AG10803 (cell line): ENCODE data around the gene MTA1.

ENCODE experiments used
- DNase-seq: peaks from one replicate; pipeline ENCODE4 v3.0.0; 2010; ENCODE audit warnings: low read depth
- H3K4me3 ChIP-seq: 2 replicates; pipeline ENCODE4 v1.5.1; 2011; ENCODE audit warnings: mild to moderate bottlenecking, low read length, control low read depth
- TF ChIP-seq, protein P1 (sequence below): conservative IDR thresholded peaks from 2 replicates; pipeline ENCODE4 v1.5.1; 2011; ENCODE audit warnings: mild to moderate bottlenecking, low read length, control low read depth, inconsistent platforms

The MTA1 gene

DNA sequence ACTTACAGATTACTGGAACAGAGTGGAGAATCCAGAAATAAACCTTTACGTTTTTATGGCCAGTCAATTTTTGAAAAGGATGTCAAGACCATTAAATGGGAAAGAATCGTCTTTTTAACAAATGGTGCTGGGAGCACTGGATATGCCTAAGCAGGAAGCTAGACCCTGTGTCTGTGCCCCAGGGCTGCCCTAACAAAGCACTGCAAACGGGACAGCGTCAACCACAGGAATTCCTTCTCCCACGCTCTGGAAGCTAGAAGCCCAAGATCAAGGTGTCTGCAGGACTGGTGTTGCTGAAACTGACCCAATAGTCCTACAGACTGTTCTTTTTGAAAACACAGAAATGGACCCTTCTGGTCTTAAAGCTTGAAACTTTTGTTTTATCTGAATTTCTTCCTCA is 97.5 kb downstream of the MTA1 start:
- TF ChIP-seq, protein P1, sequence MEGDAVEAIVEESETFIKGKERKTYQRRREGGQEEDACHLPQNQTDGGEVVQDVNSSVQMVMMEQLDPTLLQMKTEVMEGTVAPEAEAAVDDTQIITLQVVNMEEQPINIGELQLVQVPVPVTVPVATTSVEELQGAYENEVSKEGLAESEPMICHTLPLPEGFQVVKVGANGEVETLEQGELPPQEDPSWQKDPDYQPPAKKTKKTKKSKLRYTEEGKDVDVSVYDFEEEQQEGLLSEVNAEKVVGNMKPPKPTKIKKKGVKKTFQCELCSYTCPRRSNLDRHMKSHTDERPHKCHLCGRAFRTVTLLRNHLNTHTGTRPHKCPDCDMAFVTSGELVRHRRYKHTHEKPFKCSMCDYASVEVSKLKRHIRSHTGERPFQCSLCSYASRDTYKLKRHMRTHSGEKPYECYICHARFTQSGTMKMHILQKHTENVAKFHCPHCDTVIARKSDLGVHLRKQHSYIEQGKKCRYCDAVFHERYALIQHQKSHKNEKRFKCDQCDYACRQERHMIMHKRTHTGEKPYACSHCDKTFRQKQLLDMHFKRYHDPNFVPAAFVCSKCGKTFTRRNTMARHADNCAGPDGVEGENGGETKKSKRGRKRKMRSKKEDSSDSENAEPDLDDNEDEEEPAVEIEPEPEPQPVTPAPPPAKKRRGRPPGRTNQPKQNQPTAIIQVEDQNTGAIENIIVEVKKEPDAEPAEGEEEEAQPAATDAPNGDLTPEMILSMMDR, result no peak
- H3K4me3 ChIP-seq, result no peak overlapping the region
- no peak for DNase-seq

DNA sequence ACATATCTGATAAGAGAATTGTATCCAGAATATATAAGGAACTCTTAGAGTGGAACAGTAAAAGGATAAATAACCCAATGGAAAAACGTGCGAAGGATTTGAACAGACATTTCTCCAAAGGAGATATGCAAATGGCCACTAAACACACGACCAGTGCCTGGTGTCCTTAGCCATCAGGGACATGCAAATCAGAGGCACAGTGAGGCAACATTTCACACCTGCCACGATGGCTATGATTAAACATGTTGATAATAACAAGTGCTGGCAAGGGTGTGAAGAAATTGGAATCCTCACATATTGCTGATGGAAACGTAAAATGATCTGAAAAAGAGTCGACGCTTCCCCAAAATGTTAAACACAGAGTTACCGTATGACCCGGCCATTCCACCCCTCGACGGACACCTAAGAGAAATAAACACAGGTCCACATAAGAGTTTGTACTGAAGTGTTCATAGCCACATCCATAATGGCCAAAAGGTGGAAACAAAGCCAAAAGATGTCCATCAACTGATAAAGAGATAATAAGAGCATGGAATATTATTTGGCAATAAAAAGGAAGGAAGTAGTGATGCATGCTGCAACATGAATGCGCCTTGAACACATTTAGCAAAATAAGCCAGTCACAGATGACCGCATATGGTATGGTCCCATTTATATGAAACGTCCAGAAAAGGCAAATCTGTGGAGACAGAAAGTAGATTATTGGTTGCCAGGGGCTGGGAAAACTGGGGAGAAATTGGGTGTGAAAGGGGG is 100.5 kb downstream of the MTA1 start:
- H3K4me3 ChIP-seq, result no peak overlapping the region
- DNase-seq, result no peak
- TF ChIP-seq, protein P1, result no peak
